ENCODE measurements around the gene CIAO2A.

GRCh38 chr15:64038878-64039610, 54.6 kb downstream of the CIAO2A start:
- no peak for TF ChIP-seq POLR2A (IDR thresholded peaks at IDR 0.05)
- no peak for TF ChIP-seq CTCF (IDR thresholded peaks at IDR 0.05)

All from thyroid gland (tissue), 4 donors.